Measurements from ENCODE around the gene ZNF789.
"Not testable (repeated sequence)": the region's sequence is repeated elsewhere in the genome, so short reads cannot be mapped to it uniquely, and the experiment has no call there.

The ZNF789 gene

GRCh38 chr7:99489235-99489634, 16.5 kb downstream of the ZNF789 start:
- H3K9ac ChIP-seq (ENCODE audit: low read length in 2 of 2), result no peak overlapping the region
- no peak overlapping the region for H3K27ac ChIP-seq (ENCODE audit: low read length)
- H3K9me3 ChIP-seq (ENCODE audit: control insufficient read depth in 2 of 2, low read length in 2 of 2), result peaks cover 7 to 15% of the 10 kb centered on the region in 2 donors
- H3K27me3 ChIP-seq (ENCODE audit: control insufficient read depth in 1 of 2, insufficient read depth in 2 of 2, low read length in 2 of 2), result no peaks in the 10 kb centered on the region
- H3K36me3 ChIP-seq (ENCODE audit: control insufficient read depth in 2 of 2, insufficient read depth in 2 of 2, low read length in 2 of 2), result peaks cover 15 to 26% of the 10 kb centered on the region in 2 donors
- no peak overlapping the region for H3K4me3 ChIP-seq (ENCODE audit: low read length in 2 of 2)
- H3K4me1 ChIP-seq (ENCODE audit: control insufficient read depth, insufficient read depth, low read length), result no peaks in the 10 kb centered on the region

- no peak overlapping the region for H3K9ac ChIP-seq (ENCODE audit: low read length in 2 of 2)
- peaks cover 16 to 25% of the 10 kb centered on the region in 2 donors for H3K36me3 ChIP-seq (ENCODE audit: control insufficient read depth in 2 of 2, insufficient read depth in 2 of 2, low read length in 2 of 2)
- H3K4me1 ChIP-seq (ENCODE audit: control insufficient read depth, insufficient read depth, low read length), result no peaks in the 10 kb centered on the region
- H3K27ac ChIP-seq (ENCODE audit: low read length), result no peak overlapping the region
- H3K9me3 ChIP-seq (ENCODE audit: control insufficient read depth in 2 of 2, low read length in 2 of 2), result peaks cover 10 to 16% of the 10 kb centered on the region in 2 donors
- no peak overlapping the region for H3K4me3 ChIP-seq (ENCODE audit: low read length in 2 of 2)
- no peaks in the 10 kb centered on the region for H3K27me3 ChIP-seq (ENCODE audit: control insufficient read depth in 1 of 2, insufficient read depth in 2 of 2, low read length in 2 of 2)
These were observed 18.2 kb downstream of the ZNF789 start for GRCh38 chr7:99490878-99491277.

GRCh38 chr7:99493823-99494222, 21.1 kb downstream of the ZNF789 start:
- Histone ChIP-seq H3K4me3 (ENCODE audit: low read length in 2 of 2) (peak overlapping the region in 1 of 2 donors; percentile 7), H3K9ac (ENCODE audit: low read length in 2 of 2) (no peak overlapping the region), H3K4me1 (ENCODE audit: control insufficient read depth, insufficient read depth, low read length) (peaks cover 13% of the 10 kb centered on the region), H3K27me3 (ENCODE audit: control insufficient read depth in 1 of 2, insufficient read depth in 2 of 2, low read length in 2 of 2) (no peaks in the 10 kb centered on the region), H3K9me3 (ENCODE audit: control insufficient read depth in 2 of 2, low read length in 2 of 2) (peaks cover 10 to 16% of the 10 kb centered on the region in 2 donors), H3K36me3 (ENCODE audit: control insufficient read depth in 2 of 2, insufficient read depth in 2 of 2, low read length in 2 of 2) (peaks cover 21 to 31% of the 10 kb centered on the region in 2 donors), H3K27ac (ENCODE audit: low read length) (no peak overlapping the region)

GRCh38 chr7:99497766-99498545, 25.3 kb downstream of the ZNF789 start:
- Histone ChIP-seq H3K9ac (ENCODE audit: low read length in 2 of 2) (no peak overlapping the region), H3K4me1 (ENCODE audit: control insufficient read depth, insufficient read depth, low read length) (peaks cover 26% of the 10 kb centered on the region), H3K4me3 (ENCODE audit: low read length in 2 of 2) (peak overlapping the region; percentile 99 to 100), H3K27ac (ENCODE audit: low read length) (no peak overlapping the region), H3K27me3 (ENCODE audit: control insufficient read depth in 1 of 2, insufficient read depth in 2 of 2, low read length in 2 of 2) (no peaks in the 10 kb centered on the region), H3K36me3 (ENCODE audit: control insufficient read depth in 2 of 2, insufficient read depth in 2 of 2, low read length in 2 of 2) (peaks cover 18 to 20% of the 10 kb centered on the region in 2 donors), H3K9me3 (ENCODE audit: control insufficient read depth in 2 of 2, low read length in 2 of 2) (peaks cover 10 to 14% of the 10 kb centered on the region in 2 donors)

GRCh38 chr7:99498546-99498944, 25.9 kb downstream of the ZNF789 start:
- peaks cover 8 to 9% of the 10 kb centered on the region in 2 donors for H3K9me3 ChIP-seq (ENCODE audit: control insufficient read depth in 2 of 2, low read length in 2 of 2)
- no peaks in the 10 kb centered on the region for H3K27me3 ChIP-seq (ENCODE audit: control insufficient read depth in 1 of 2, insufficient read depth in 2 of 2, low read length in 2 of 2)
- H3K27ac ChIP-seq (ENCODE audit: low read length), result no peak overlapping the region
- H3K4me1 ChIP-seq (ENCODE audit: control insufficient read depth, insufficient read depth, low read length), result peaks cover 26% of the 10 kb centered on the region
- peaks cover 13 to 16% of the 10 kb centered on the region in 2 donors for H3K36me3 ChIP-seq (ENCODE audit: control insufficient read depth in 2 of 2, insufficient read depth in 2 of 2, low read length in 2 of 2)
- H3K9ac ChIP-seq (ENCODE audit: low read length in 2 of 2), result peak overlapping the region in 1 of 2 donors; percentile 47
- H3K4me3 ChIP-seq (ENCODE audit: low read length in 2 of 2), result peak overlapping the region; percentile 99 to 100

- Histone ChIP-seq H3K4me1 (ENCODE audit: control insufficient read depth, insufficient read depth, low read length) (peaks cover 29% of the 10 kb centered on the region), H3K27ac (ENCODE audit: low read length) (peak overlapping the region; percentile 97), H3K4me3 (ENCODE audit: low read length in 2 of 2) (peak overlapping the region; percentile 99 to 100), H3K27me3 (ENCODE audit: control insufficient read depth in 1 of 2, insufficient read depth in 2 of 2, low read length in 2 of 2) (no peaks in the 10 kb centered on the region), H3K36me3 (ENCODE audit: control insufficient read depth in 2 of 2, insufficient read depth in 2 of 2, low read length in 2 of 2) (peaks cover 5 to 8% of the 10 kb centered on the region in 2 donors), H3K9me3 (ENCODE audit: control insufficient read depth in 2 of 2, low read length in 2 of 2) (peaks cover under 1 to 1% of the 10 kb centered on the region in 2 donors), H3K9ac (ENCODE audit: low read length in 2 of 2) (peak overlapping the region; percentile 96 to 99)
These were observed 26.7 kb downstream of the ZNF789 start for GRCh38 chr7:99499371-99499720.

- peak within 1 kb of the TSS; percentile 96 to 99 for H3K9ac ChIP-seq (ENCODE audit: low read length in 2 of 2)
- H3K4me1 ChIP-seq (ENCODE audit: control insufficient read depth, insufficient read depth, low read length), result peaks cover 29% of the 10 kb centered on the region
- no peaks in the 10 kb centered on the region for H3K27me3 ChIP-seq (ENCODE audit: control insufficient read depth in 1 of 2, insufficient read depth in 2 of 2, low read length in 2 of 2)
- H3K9me3 ChIP-seq (ENCODE audit: control insufficient read depth in 2 of 2, low read length in 2 of 2), result no peaks in the 10 kb centered on the region
- peaks cover 5 to 6% of the 10 kb centered on the region in 2 donors for H3K36me3 ChIP-seq (ENCODE audit: control insufficient read depth in 2 of 2, insufficient read depth in 2 of 2, low read length in 2 of 2)
- peak within 1 kb of the TSS; percentile 97 for H3K27ac ChIP-seq (ENCODE audit: low read length)
- H3K4me3 ChIP-seq (ENCODE audit: low read length in 2 of 2), result peak within 1 kb of the TSS; percentile 99 to 100
These were observed 27.3 kb downstream of the ZNF789 start, which contains the start of gene ZNF394 for GRCh38 chr7:99499721-99500636. ZNF394 (minus strand) TSS chr7:99500281; CDS start chr7:99500093, 188 bp downstream.

- peaks cover 33% of the 10 kb centered on the region for H3K4me1 ChIP-seq (ENCODE audit: control insufficient read depth, insufficient read depth, low read length)
- H3K27me3 ChIP-seq (ENCODE audit: control insufficient read depth in 1 of 2, insufficient read depth in 2 of 2, low read length in 2 of 2), result no peaks in the 10 kb centered on the region
- H3K27ac ChIP-seq (ENCODE audit: low read length), result peak overlapping the region; percentile 97
- peak overlapping the region; percentile 96 to 99 for H3K9ac ChIP-seq (ENCODE audit: low read length in 2 of 2)
- peaks cover 5 to 6% of the 10 kb centered on the region in 2 donors for H3K36me3 ChIP-seq (ENCODE audit: control insufficient read depth in 2 of 2, insufficient read depth in 2 of 2, low read length in 2 of 2)
- H3K4me3 ChIP-seq (ENCODE audit: low read length in 2 of 2), result peak overlapping the region; percentile 99 to 100
- no peaks in the 10 kb centered on the region for H3K9me3 ChIP-seq (ENCODE audit: control insufficient read depth in 2 of 2, low read length in 2 of 2)
These were observed 27.9 kb downstream of the ZNF789 start for GRCh38 chr7:99500637-99501009.

GRCh38 chr7:99501236-99501635, 28.5 kb downstream of the ZNF789 start:
- peak overlapping the region in 1 of 2 donors; percentile 99 for H3K4me3 ChIP-seq (ENCODE audit: low read length in 2 of 2)
- H3K4me1 ChIP-seq (ENCODE audit: control insufficient read depth, insufficient read depth, low read length), result peaks cover 39% of the 10 kb centered on the region
- not testable (repeated sequence) for H3K27me3 ChIP-seq (ENCODE audit: control insufficient read depth in 1 of 2, insufficient read depth in 2 of 2, low read length in 2 of 2); H3K27ac ChIP-seq (ENCODE audit: low read length); H3K36me3 ChIP-seq (ENCODE audit: control insufficient read depth in 2 of 2, insufficient read depth in 2 of 2, low read length in 2 of 2); H3K9me3 ChIP-seq (ENCODE audit: control insufficient read depth in 2 of 2, low read length in 2 of 2); H3K9ac ChIP-seq (ENCODE audit: low read length in 2 of 2)

- no peaks in the 10 kb centered on the region for H3K9me3 ChIP-seq (ENCODE audit: control insufficient read depth in 2 of 2, low read length in 2 of 2)
- H3K36me3 ChIP-seq (ENCODE audit: control insufficient read depth in 2 of 2, insufficient read depth in 2 of 2, low read length in 2 of 2), result no peaks in the 10 kb centered on the region
- no peaks in the 10 kb centered on the region for H3K27me3 ChIP-seq (ENCODE audit: control insufficient read depth in 1 of 2, insufficient read depth in 2 of 2, low read length in 2 of 2)
- H3K9ac ChIP-seq (ENCODE audit: low read length in 2 of 2), result peak overlapping the region; percentile 94 to 99
- H3K27ac ChIP-seq (ENCODE audit: low read length), result peak overlapping the region; percentile 96
- peaks cover 27% of the 10 kb centered on the region for H3K4me1 ChIP-seq (ENCODE audit: control insufficient read depth, insufficient read depth, low read length)
- peak overlapping the region; percentile 92 to 97 for H3K4me3 ChIP-seq (ENCODE audit: low read length in 2 of 2)
These were observed 31.6 kb downstream of the ZNF789 start for GRCh38 chr7:99504281-99504602.

Measured in stomach smooth muscle (tissue), 2 donors.